WTC11 (cell line): ENCODE data around the gene TTC28. TPM values are rescaled to one million over a fixed set of nuclear protein-coding genes. Genes with fewer than 3 reads are reported as not detected.

Experiments used
- ATAC-seq: fragments of 200-7000 bp; cut with Tn5 transposase; 2 replicates; pipeline ENCODE4 v1.10.0; 2021; ENCODE audit warnings: mild to moderate bottlenecking, moderate library complexity
- CTCF ChIA-PET: fragments of 300-600 bp; sonication (Branson Sonifier 250); formaldehyde crosslinking; loops from one replicate; lab custom pipeline; 2021; ENCODE audit warnings: antibody characterized with exemption; lab: Charles Lee
- POLR2A ChIA-PET: fragments of 350-600 bp; sonication (Branson Sonifier 250); formaldehyde crosslinking; loops from one replicate; lab custom pipeline; 2021; ENCODE audit warnings: antibody characterized with exemption; lab: Charles Lee
- DNase-seq: peaks from one replicate; pipeline ENCODE4 v3.0.0; 2021; ENCODE audit warnings: low spot score
- H3K27ac Mint-ChIP-seq: 2 replicates; pipeline ENCODE4 v1.8.0; 2021; ENCODE audit warnings: mixed read lengths
- H3K27me3 Mint-ChIP-seq: 2 replicates; pipeline ENCODE4 v1.8.0; 2021; ENCODE audit warnings: low read depth, mild to moderate bottlenecking, moderate library complexity, mixed read lengths
- H3K36me3 Mint-ChIP-seq: 2 replicates; pipeline ENCODE4 v1.8.0; 2021; ENCODE audit warnings: mixed read lengths
- H3K4me1 Mint-ChIP-seq: 2 replicates; pipeline ENCODE4 v1.8.0; 2022; ENCODE audit warnings: mixed read lengths
- H3K4me3 Mint-ChIP-seq: 2 replicates; pipeline ENCODE4 v1.8.0; 2021; ENCODE audit warnings: mild to moderate bottlenecking, moderate library complexity, mixed read lengths
- H3K9me3 Mint-ChIP-seq: 2 replicates; pipeline ENCODE4 v1.8.0; 2021; ENCODE audit warnings: mixed read lengths
- ATF2 ChIP-seq: sonication (generic); formaldehyde crosslinking; IDR thresholded peaks from 2 replicates; pipeline ENCODE4 v1.8.1; 2022; ENCODE audit warnings: low read depth, missing genetic modification reagents, borderline replicate concordance
- E2F4 ChIP-seq: sonication (generic); formaldehyde crosslinking; IDR thresholded peaks from 2 replicates; pipeline ENCODE4 v1.8.1; 2022; ENCODE audit warnings: low read depth, mild to moderate bottlenecking, moderate library complexity, missing genetic modification reagents, borderline replicate concordance
- ELF4 ChIP-seq: sonication (generic); formaldehyde crosslinking; IDR thresholded peaks from 2 replicates; pipeline ENCODE4 v1.8.1; 2022; ENCODE audit warnings: low read depth, mild to moderate bottlenecking, moderate library complexity, missing genetic modification reagents
- FOXP4 ChIP-seq: sonication (generic); formaldehyde crosslinking; IDR thresholded peaks from 2 replicates; pipeline ENCODE4 v1.8.0; 2022; ENCODE audit warnings: mild to moderate bottlenecking, missing genetic modification reagents
- GRHL2 ChIP-seq: fragments of 250-450 bp; sonication (Bioruptor Pico); IDR thresholded peaks from 2 replicates; pipeline ENCODE4 v1.8.0; 2022; ENCODE audit warnings: mild to moderate bottlenecking, moderate library complexity; ENCODE audit not compliant: insufficient replicate concordance, severe bottlenecking
- JAZF1 ChIP-seq: fragments of 250-450 bp; sonication (Bioruptor Pico); IDR thresholded peaks from 2 replicates; pipeline ENCODE4 v1.9.0; 2021; ENCODE audit warnings: moderate library complexity, mild to moderate bottlenecking, inconsistent platforms
- KAT7 ChIP-seq: sonication (generic); formaldehyde crosslinking; IDR thresholded peaks from 2 replicates; pipeline ENCODE4 v1.8.1; 2023; ENCODE audit warnings: missing genetic modification reagents, mild to moderate bottlenecking, borderline replicate concordance
- MXD4 ChIP-seq: fragments of 250-450 bp; sonication (Bioruptor Pico); IDR thresholded peaks from 2 replicates; pipeline ENCODE4 v1.8.0; 2021; ENCODE audit warnings: mild to moderate bottlenecking, moderate library complexity, borderline replicate concordance
- NFE2L1 ChIP-seq: sonication (generic); formaldehyde crosslinking; IDR thresholded peaks from 2 replicates; pipeline ENCODE4 v1.8.1; 2023; ENCODE audit warnings: missing genetic modification reagents
- OVOL2 ChIP-seq: fragments of 250-450 bp; sonication (Bioruptor Pico); IDR thresholded peaks from 2 replicates; pipeline ENCODE4 v1.9.0; 2021; ENCODE audit warnings: mild to moderate bottlenecking, borderline replicate concordance
- PRRX2 ChIP-seq: fragments of 250-450 bp; sonication (Bioruptor Pico); IDR thresholded peaks from 2 replicates; pipeline ENCODE4 v1.8.0; 2021; ENCODE audit warnings: mild to moderate bottlenecking
- ZBTB21 ChIP-seq: sonication (generic); formaldehyde crosslinking; IDR thresholded peaks from 2 replicates; pipeline ENCODE4 v1.8.1; 2023; ENCODE audit warnings: mild to moderate bottlenecking, missing genetic modification reagents, borderline replicate concordance
- ZNF121 ChIP-seq: sonication (generic); formaldehyde crosslinking; IDR thresholded peaks from 2 replicates; pipeline ENCODE4 v1.8.0; 2023; ENCODE audit warnings: missing genetic modification reagents
- ZNF263 ChIP-seq: sonication (generic); formaldehyde crosslinking; IDR thresholded peaks from 2 replicates; pipeline ENCODE4 v1.8.1; 2022; ENCODE audit warnings: low read depth, mild to moderate bottlenecking, moderate library complexity, missing genetic modification reagents
- ZNF512 ChIP-seq: sonication (generic); formaldehyde crosslinking; IDR thresholded peaks from 2 replicates; pipeline ENCODE4 v1.8.1; 2022; ENCODE audit warnings: missing genetic modification reagents, borderline replicate concordance
- total RNA-seq: library from RNA; stranded (reverse); gene quantifications from 3 replicates; pipeline ENCODE4 v1.2.3, GENCODE V29; 2021
- TF ChIP-seq, protein P1 (sequence below): fragments of 250-450 bp; sonication (Bioruptor Pico); IDR thresholded peaks from 2 replicates; pipeline ENCODE4 v1.9.0; 2021; ENCODE audit warnings: mild to moderate bottlenecking
- TF ChIP-seq, protein P2 (sequence below): sonication (generic); formaldehyde crosslinking; IDR thresholded peaks from 2 replicates; pipeline ENCODE4 v1.8.0; 2022; ENCODE audit warnings: mild to moderate bottlenecking, missing genetic modification reagents
- TF ChIP-seq, protein P3 (sequence below): fragments of 250-450 bp; sonication (Bioruptor Pico); IDR thresholded peaks from 2 replicates; pipeline ENCODE4 v1.9.0; 2021; ENCODE audit warnings: mild to moderate bottlenecking

TTC28 gene
- total RNA-seq, 1 experiment from 2014 or later = 13.0 TPM

DNA sequence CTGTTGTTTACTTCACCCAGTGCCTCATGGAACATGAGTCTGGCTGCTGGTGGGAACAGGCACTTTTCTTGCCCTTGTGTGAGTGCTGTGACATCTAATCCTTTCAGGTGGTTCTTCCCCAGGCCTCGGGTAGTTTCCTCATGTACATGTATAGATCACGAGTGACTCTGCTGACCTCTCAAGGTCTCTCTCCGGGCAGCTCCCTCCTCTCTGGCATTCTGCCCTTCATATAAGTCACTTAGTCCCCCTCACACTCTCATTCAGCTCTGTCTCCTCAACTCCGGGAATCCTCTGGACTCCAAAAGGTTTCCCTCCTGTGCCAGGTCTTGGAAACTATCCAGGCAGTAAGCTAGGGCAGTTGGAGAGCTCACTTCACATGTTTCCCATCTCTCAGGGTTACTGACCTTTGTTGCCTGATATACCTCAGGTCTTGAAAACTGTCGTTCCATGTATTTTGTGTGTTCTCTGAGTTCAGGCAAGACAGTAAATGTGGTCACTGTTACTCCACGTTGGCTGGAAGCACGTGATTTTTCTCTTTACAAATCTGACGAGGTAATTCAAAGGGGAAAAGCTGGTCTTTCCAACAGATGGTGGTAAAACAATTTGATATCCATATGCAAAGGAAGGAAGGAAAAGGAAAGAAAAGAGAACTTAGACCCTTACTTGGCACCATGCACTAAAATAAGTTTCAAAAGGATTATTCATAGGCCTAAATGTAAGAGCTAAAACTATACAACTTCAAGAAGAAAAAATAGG is 720.1 kb downstream of the TTC28 start (continued):
- TF ChIP-seq, protein P1, sequence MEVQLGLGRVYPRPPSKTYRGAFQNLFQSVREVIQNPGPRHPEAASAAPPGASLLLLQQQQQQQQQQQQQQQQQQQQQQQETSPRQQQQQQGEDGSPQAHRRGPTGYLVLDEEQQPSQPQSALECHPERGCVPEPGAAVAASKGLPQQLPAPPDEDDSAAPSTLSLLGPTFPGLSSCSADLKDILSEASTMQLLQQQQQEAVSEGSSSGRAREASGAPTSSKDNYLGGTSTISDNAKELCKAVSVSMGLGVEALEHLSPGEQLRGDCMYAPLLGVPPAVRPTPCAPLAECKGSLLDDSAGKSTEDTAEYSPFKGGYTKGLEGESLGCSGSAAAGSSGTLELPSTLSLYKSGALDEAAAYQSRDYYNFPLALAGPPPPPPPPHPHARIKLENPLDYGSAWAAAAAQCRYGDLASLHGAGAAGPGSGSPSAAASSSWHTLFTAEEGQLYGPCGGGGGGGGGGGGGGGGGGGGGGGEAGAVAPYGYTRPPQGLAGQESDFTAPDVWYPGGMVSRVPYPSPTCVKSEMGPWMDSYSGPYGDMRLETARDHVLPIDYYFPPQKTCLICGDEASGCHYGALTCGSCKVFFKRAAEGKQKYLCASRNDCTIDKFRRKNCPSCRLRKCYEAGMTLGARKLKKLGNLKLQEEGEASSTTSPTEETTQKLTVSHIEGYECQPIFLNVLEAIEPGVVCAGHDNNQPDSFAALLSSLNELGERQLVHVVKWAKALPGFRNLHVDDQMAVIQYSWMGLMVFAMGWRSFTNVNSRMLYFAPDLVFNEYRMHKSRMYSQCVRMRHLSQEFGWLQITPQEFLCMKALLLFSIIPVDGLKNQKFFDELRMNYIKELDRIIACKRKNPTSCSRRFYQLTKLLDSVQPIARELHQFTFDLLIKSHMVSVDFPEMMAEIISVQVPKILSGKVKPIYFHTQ (CRISPR knock-in tag) = no peak
- TF ChIP-seq MXD4 (CRISPR knock-in tag) (no peak), JAZF1 (CRISPR knock-in tag) (no peak), FOXP4 (CRISPR knock-in tag) (no peak), OVOL2 (CRISPR knock-in tag) (no peak)

GRCh38 chr22:27952779-27953178 is 726.9 kb downstream of the TTC28 start:
- CTCF ChIA-PET = no interaction called here
- H3K9me3 Mint-ChIP-seq = peaks cover 7% of the 10 kb centered on the region; the same call in 1 of the 2 replicates
- peaks cover 7% of the 10 kb centered on the region for H3K36me3 Mint-ChIP-seq
- no peak overlapping the region for H3K27ac Mint-ChIP-seq
- H3K4me1 Mint-ChIP-seq = no peaks in the 10 kb centered on the region
- POLR2A ChIA-PET = no interaction called here
- H3K4me3 Mint-ChIP-seq = no peak overlapping the region
- DNase-seq (no peak), ATAC-seq (no peak)
- TF ChIP-seq ATF2 (CRISPR knock-in tag) = no peak
- TF ChIP-seq ZNF512 (CRISPR knock-in tag) = no peak
- no peak for TF ChIP-seq KAT7
- TF ChIP-seq ELF4 (CRISPR knock-in tag) = no peak
- no peak for TF ChIP-seq OVOL2 (CRISPR knock-in tag)
- TF ChIP-seq PRRX2 (CRISPR knock-in tag) = no peak
- no peak for TF ChIP-seq ZNF121 (CRISPR knock-in tag)
- TF ChIP-seq E2F4 (CRISPR knock-in tag) = no peak
- no peak for TF ChIP-seq ZNF263 (CRISPR knock-in tag)
- TF ChIP-seq, protein P2, sequence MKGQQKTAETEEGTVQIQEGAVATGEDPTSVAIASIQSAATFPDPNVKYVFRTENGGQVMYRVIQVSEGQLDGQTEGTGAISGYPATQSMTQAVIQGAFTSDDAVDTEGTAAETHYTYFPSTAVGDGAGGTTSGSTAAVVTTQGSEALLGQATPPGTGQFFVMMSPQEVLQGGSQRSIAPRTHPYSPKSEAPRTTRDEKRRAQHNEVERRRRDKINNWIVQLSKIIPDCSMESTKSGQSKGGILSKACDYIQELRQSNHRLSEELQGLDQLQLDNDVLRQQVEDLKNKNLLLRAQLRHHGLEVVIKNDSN (CRISPR knock-in tag) = no peak
- TF ChIP-seq, protein P3, sequence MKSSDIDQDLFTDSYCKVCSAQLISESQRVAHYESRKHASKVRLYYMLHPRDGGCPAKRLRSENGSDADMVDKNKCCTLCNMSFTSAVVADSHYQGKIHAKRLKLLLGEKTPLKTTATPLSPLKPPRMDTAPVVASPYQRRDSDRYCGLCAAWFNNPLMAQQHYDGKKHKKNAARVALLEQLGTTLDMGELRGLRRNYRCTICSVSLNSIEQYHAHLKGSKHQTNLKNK = no peak
- no peak for TF ChIP-seq GRHL2 (CRISPR knock-in tag)
- TF ChIP-seq ZBTB21 (CRISPR knock-in tag) = no peak
- TF ChIP-seq NFE2L1 (CRISPR knock-in tag) = no peak
- no peak for TF ChIP-seq FOXP4 (CRISPR knock-in tag)
- no peak for TF ChIP-seq JAZF1 (CRISPR knock-in tag)
- TF ChIP-seq, all 79 proteins: peak for 0
- no peaks in the 10 kb centered on the region for H3K27me3 Mint-ChIP-seq
